CD4-positive, alpha-beta memory T cell (primary cell): ENCODE data around the gene MAFF. TPM values are rescaled to one million over a fixed set of nuclear protein-coding genes. Genes with fewer than 3 reads are reported as not detected.

Experiments
- CTCF ChIA-PET: fragments of 350-600 bp; sonication (Branson Sonifier 250); formaldehyde crosslinking; loops from one replicate; lab custom pipeline; 2021; ENCODE audit warnings: inconsistent platforms; ENCODE audit not compliant: partially characterized antibody; lab: Charles Lee
- POLR2A ChIA-PET: fragments of 350-600 bp; sonication (Branson Sonifier 250); formaldehyde crosslinking; loops from one replicate; lab custom pipeline; 2021; ENCODE audit not compliant: partially characterized antibody; lab: Charles Lee
- DNase-seq, 5 donors: peaks; one replicate each; pipeline versions ENCODE4 v3.0.0 to v3.0.0-alpha.2; 2020 to 2022; ENCODE audit warnings: mixed read lengths in 1 of 5
- H3K27ac ChIP-seq: one replicate; pipeline ENCODE4 v1.7.0; 2013; ENCODE audit warnings: low read depth, low read length
- H3K27me3 ChIP-seq: 2 replicates; pipeline ENCODE4 v1.7.0; 2013; ENCODE audit warnings: mild to moderate bottlenecking, low read length, moderate library complexity; ENCODE audit not compliant: insufficient read depth
- H3K36me3 ChIP-seq: 2 replicates; pipeline ENCODE4 v1.7.0; 2013; ENCODE audit warnings: mild to moderate bottlenecking, low read length, moderate library complexity; ENCODE audit not compliant: insufficient read depth
- H3K4me1 ChIP-seq: 2 replicates; pipeline ENCODE4 v1.7.0; 2013; ENCODE audit warnings: mild to moderate bottlenecking, low read length, moderate library complexity; ENCODE audit not compliant: insufficient read depth
- H3K4me3 ChIP-seq, 2 donors: one replicate each; pipeline ENCODE4 v1.7.0; 2013; ENCODE audit warnings: low read length in 2 of 2, mild to moderate bottlenecking in 1 of 2
- H3K9me3 ChIP-seq, 2 donors: one replicate each; pipeline ENCODE4 v1.7.0; 2013; ENCODE audit warnings: low read length in 2 of 2, control low read depth in 1 of 2; ENCODE audit not compliant: control insufficient read depth in 1 of 2
- H3K27ac Mint-ChIP-seq, 7 donors: one replicate each; pipeline ENCODE4 v1.8.0; 2020 to 2021; ENCODE audit warnings: mixed read lengths in 7 of 7, mild to moderate bottlenecking in 6 of 7, inconsistent platforms in 3 of 7, moderate library complexity in 3 of 7
- H3K27me3 Mint-ChIP-seq, 2 donors: one replicate each; pipeline ENCODE4 v1.8.0; 2020 to 2021; ENCODE audit warnings: mixed read lengths in 2 of 2
- H3K36me3 Mint-ChIP-seq, 2 donors: one replicate each; pipeline ENCODE4 v1.8.0; 2020 to 2021; ENCODE audit warnings: mixed read lengths in 2 of 2, inconsistent platforms in 1 of 2, mild to moderate bottlenecking in 1 of 2
- H3K4me1 Mint-ChIP-seq, 4 donors: one replicate each; pipeline ENCODE4 v1.8.0; 2020 to 2021; ENCODE audit warnings: mixed read lengths in 4 of 4, mild to moderate bottlenecking in 1 of 4
- H3K4me3 Mint-ChIP-seq, 8 donors: one replicate each; pipeline ENCODE4 v1.8.0; 2020 to 2021; ENCODE audit warnings: mixed read lengths in 8 of 8, mild to moderate bottlenecking in 7 of 8, moderate library complexity in 6 of 8, inconsistent platforms in 3 of 8
- H3K9me3 Mint-ChIP-seq, 8 donors: one replicate each; pipeline ENCODE4 v1.8.0; 2020 to 2021; ENCODE audit warnings: mixed read lengths in 8 of 8, mild to moderate bottlenecking in 5 of 8, inconsistent platforms in 3 of 8, moderate library complexity in 1 of 8
- intact Hi-C: fragments of 100-400 bp; cut with micrococcal nuclease; formaldehyde crosslinking; loops from one replicate; pipeline ENCODE4 v1.15.1; 2023
- polyA plus RNA-seq, 2 donors: library from polyadenylated mRNA; unstranded; fragments of 300-500 nt; fragmentation: Illumina TruSeq; gene quantifications; one replicate each; pipeline ENCODE4 v1.2.3, GENCODE V29; 2021
- total RNA-seq, 2 experiments: library from RNA; stranded (reverse); gene quantifications; one replicate each; pipeline ENCODE4 v1.2.3, GENCODE V29; 2021

Gene MAFF
- total and polyA plus RNA-seq, 4 experiments from 2014 or later = 3.3 to 6.8 (median 5.1) TPM

DNA sequence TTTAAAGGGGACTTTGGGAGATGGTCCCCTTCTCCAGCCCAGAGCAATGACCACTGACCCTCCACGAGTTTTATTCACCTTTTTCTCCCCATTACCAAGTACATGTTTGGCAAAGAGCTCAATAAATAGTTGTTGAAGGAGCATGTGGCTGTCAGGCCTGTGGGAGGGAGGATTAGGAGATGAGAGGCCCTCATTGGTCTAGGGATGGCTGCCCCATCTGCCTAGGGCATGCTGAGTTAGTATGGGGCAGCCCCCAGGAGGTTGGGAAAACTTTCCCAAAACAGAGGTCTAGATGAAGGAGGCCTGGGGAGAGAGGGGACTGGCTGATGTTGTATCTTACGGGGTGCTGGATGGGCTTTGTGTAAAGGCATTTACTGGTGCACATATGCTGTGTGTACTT is 10.6 kb downstream of the MAFF start:
- H3K4me1 Mint-ChIP-seq = peaks cover 5 to 31% (median 17%) of the 10 kb centered on the region in 4 donors
- POLR2A ChIA-PET = interaction anchor here (2.7 kb wide), 1 partner anchor 10 kb away, joined by 12 read pairs; the partner anchor contains the start of gene MAFF
- Histone ChIP-seq H3K27ac (no peak overlapping the region), H3K4me3 (no peak overlapping the region), H3K36me3 (no peaks in the 10 kb centered on the region), H3K9me3 (no peaks in the 10 kb centered on the region), H3K27me3 (no peaks in the 10 kb centered on the region), H3K4me1 (peaks cover 12% of the 10 kb centered on the region)
- CTCF ChIA-PET = no interaction called here
- peaks cover 0 to 2% of the 10 kb centered on the region in 2 donors for H3K36me3 Mint-ChIP-seq
- H3K4me3 Mint-ChIP-seq = no peak overlapping the region
- H3K9me3 Mint-ChIP-seq = peaks cover 0 to 1% (median 0%) of the 10 kb centered on the region in 8 donors
- intact Hi-C loops = no loop called here
- peak overlapping the region in 2 of 7 donors; percentile 27 to 71 for H3K27ac Mint-ChIP-seq
- DNase-seq = no peak
- no peaks in the 10 kb centered on the region for H3K27me3 Mint-ChIP-seq

DNA sequence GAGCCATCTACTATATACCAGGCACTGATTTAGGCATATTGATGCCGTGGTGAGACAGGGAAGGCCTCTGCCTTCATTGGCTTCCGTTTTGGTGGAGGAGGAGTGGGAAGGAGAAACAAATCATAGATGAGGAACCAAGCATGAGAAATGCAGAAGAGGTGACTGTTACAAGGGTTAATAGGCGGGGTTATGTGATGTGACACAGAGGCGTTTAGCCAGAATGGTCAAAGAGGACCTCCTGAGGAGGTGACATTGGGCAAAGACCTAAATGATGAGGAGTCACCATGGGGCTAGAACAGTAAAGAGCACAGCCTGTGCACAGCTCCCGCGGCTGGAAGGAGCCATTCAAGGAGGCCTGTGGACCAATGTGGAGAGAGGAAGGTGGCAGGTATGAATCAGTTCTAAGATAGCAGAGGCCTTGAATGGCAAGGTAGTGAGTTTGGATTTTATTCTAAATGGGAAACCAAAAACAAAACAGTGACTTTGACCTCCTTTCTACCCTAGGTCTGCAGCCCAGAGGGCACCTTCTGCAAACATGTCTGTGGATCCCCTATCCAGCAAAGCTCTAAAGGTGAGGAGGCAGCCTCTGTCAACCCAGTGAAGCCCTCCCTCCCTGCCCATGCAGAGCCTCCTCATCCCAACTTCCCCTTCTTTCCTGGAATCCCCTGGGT is 11.7 kb downstream of the MAFF start:
- H3K4me3 ChIP-seq = no peak overlapping the region
- H3K36me3 ChIP-seq = no peaks in the 10 kb centered on the region
- CTCF ChIA-PET = no interaction called here
- H3K27me3 ChIP-seq = no peaks in the 10 kb centered on the region
- POLR2A ChIA-PET = interaction anchor here (1.5 to 7.1 kb wide), 4 partner anchors 7 to 32 kb away, joined by 9 to 72 read pairs (median 12); partner anchors contain the start of genes MAFF and PLA2G6
- Mint-ChIP-seq H3K9me3 (peaks cover 0 to 2% (median 0%) of the 10 kb centered on the region in 8 donors), H3K4me3 (peak overlapping the region in 7 of 8 donors; percentile 1 to 60 (median 31)), H3K36me3 (peaks cover 0 to 2% of the 10 kb centered on the region in 2 donors), H3K27me3 (no peaks in the 10 kb centered on the region), H3K4me1 (peaks cover 10 to 39% (median 24%) of the 10 kb centered on the region in 4 donors), H3K27ac (peak overlapping the region in 6 of 7 donors; percentile 11 to 82 (median 36))
- H3K9me3 ChIP-seq = no peaks in the 10 kb centered on the region
- no peak for DNase-seq
- no peak overlapping the region for H3K27ac ChIP-seq
- intact Hi-C loops = no loop called here
- H3K4me1 ChIP-seq = peaks cover 19% of the 10 kb centered on the region

DNA sequence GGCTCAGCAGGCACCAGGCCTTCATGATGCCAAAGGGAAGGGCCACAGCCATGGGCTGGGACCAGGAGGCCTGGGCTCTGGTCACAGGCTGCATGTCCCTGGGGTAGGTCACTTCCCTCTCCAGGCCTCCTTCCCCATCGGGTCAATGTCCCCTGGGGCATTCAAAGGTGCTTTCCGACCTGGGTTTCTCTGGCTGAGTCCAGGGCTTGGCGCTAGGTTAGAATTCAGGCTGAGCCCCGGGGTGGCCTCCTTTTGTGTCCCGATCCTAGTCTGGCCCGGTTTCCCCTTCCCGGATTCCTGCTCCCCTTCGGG is 12.2 kb downstream of the MAFF start:
- Mint-ChIP-seq H3K27ac (peak overlapping the region in 4 of 7 donors; percentile 37 to 82 (median 61)), H3K4me3 (peak overlapping the region in 7 of 8 donors; percentile 24 to 78 (median 62)), H3K4me1 (peaks cover 10 to 44% (median 28%) of the 10 kb centered on the region in 4 donors), H3K27me3 (no peaks in the 10 kb centered on the region), H3K36me3 (peaks cover 0 to 2% of the 10 kb centered on the region in 2 donors), H3K9me3 (peaks cover 0 to 2% (median 0%) of the 10 kb centered on the region in 8 donors)
- Histone ChIP-seq H3K27me3 (no peaks in the 10 kb centered on the region), H3K9me3 (no peaks in the 10 kb centered on the region), H3K4me3 (peak overlapping the region in 1 of 2 donors; percentile 19), H3K27ac (peak overlapping the region; percentile 43), H3K4me1 (peaks cover 24% of the 10 kb centered on the region), H3K36me3 (no peaks in the 10 kb centered on the region)
- intact Hi-C loops = loop anchor here (1.0 kb wide), 2 partner anchors 12 to 33 kb away; partner anchors contain the start of gene PLA2G6
- CTCF ChIA-PET = interaction anchor here (1.1 to 3.0 kb wide), 2 partner anchors 8 to 11 kb away, joined by 3 to 13 read pairs; partner anchors contain the start of gene MAFF
- DNase-seq = no peak
- POLR2A ChIA-PET = interaction anchor here (0.9 to 7.1 kb wide), 5 partner anchors 8 to 54 kb away, joined by 3 to 72 read pairs (median 9); partner anchors contain the start of genes MAFF and PLA2G6

DNA sequence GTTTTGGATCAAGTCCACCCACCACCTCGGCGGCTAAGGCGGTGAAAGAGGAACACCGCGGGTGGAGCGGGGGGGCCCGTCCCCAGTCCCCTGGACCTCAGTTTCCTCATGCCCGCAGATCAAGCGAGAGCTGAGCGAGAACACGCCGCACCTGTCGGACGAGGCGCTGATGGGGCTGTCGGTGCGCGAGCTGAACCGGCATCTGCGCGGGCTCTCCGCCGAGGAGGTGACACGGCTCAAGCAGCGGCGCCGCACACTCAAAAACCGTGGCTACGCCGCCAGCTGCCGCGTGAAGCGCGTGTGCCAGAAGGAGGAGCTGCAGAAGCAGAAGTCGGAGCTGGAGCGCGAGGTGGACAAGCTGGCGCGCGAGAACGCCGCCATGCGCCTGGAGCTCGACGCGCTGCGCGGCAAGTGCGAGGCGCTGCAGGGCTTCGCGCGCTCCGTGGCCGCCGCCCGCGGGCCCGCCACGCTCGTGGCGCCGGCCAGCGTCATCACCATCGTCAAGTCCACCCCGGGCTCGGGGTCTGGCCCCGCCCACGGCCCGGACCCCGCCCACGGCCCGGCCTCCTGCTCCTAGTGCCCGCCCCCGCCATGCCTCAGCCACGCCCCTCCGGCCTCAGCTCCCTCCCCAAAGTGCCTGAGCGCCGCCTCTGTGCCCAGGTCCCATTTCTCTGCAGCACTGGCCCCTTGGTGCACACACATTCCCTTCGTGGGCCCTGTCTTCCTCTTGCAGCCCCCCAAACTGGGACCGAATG is 12.7 kb downstream of the MAFF start:
- ChIA-PET CTCF (interaction anchor here (0.7 to 3.0 kb wide), 7 partner anchors 8 to 99 kb away, joined by 3 to 13 read pairs (median 3); partner anchors contain the start of genes MAFF and PLA2G6), POLR2A (interaction anchor here (0.6 to 7.1 kb wide), 8 partner anchors 8 to 101 kb away, joined by 3 to 72 read pairs (median 6); partner anchors contain the start of genes MAFF, PLA2G6 and TMEM184B)
- Histone ChIP-seq H3K27me3 (no peaks in the 10 kb centered on the region), H3K36me3 (no peaks in the 10 kb centered on the region), H3K4me3 (peak overlapping the region in 1 of 2 donors; percentile 19), H3K4me1 (peaks cover 29% of the 10 kb centered on the region), H3K27ac (peak overlapping the region; percentile 43), H3K9me3 (no peaks in the 10 kb centered on the region)
- peak; percentile 80 to 85 (median 82) for DNase-seq
- peaks cover 0 to 5% of the 10 kb centered on the region in 2 donors for H3K36me3 Mint-ChIP-seq
- peak overlapping the region; percentile 42 to 91 (median 75) for H3K27ac Mint-ChIP-seq
- intact Hi-C loops = loop anchor here (1.0 kb wide), 2 partner anchors 12 to 33 kb away; partner anchors contain the start of gene PLA2G6
- no peaks in the 10 kb centered on the region for H3K27me3 Mint-ChIP-seq
- H3K4me3 Mint-ChIP-seq = peak overlapping the region; percentile 24 to 78 (median 66)
- peaks cover 0 to 2% (median 0%) of the 10 kb centered on the region in 8 donors for H3K9me3 Mint-ChIP-seq
- peaks cover 15 to 49% (median 34%) of the 10 kb centered on the region in 4 donors for H3K4me1 Mint-ChIP-seq

DNA sequence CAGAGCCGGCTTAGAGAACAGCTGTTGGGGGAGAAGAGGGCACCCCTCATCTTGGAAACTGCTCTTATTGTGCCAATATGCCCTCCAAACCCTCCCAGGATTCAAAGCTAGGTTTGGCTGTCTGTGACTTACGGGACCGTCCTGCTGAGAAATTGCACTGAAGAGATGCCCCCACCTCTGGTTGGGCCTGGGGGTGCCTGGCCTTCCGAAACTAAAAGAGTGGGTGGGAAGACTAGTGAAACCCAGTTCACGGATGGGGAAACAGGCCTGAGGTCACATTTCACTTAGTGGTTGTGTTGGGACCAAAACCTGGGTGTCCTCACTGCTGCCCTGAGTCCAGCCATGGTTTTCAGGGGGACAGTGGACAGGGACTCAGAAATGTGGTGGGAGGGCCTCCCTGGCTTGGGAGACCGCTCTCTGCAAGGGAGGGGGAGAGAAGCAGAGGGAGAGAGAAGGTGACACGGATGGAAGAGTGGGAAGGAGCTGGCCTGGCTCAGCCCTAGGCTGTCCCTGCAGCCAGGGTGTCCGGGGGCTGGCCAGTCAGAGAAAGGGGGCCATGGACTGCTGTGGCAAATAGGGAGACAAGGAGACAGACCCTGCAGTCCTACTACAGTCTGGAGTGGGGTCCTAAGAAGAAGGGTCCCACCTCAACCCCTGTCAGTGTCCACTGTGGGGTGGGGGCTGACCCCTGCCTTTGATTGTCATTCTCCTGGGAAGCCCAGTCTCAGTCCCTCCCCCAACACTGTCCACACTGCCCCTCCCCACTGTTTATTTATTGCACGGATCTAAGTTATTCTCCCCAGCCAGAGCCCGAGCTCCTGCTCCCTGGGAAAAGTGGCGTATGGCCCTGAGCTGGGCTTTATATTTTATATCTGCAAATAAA is 13.6 kb downstream of the MAFF start:
- Histone ChIP-seq H3K27ac (no peak overlapping the region), H3K4me1 (peaks cover 38% of the 10 kb centered on the region), H3K4me3 (no peak overlapping the region), H3K9me3 (no peaks in the 10 kb centered on the region), H3K27me3 (no peaks in the 10 kb centered on the region), H3K36me3 (no peaks in the 10 kb centered on the region)
- Mint-ChIP-seq H3K4me3 (peak overlapping the region in 3 of 8 donors; percentile 10 to 69 (median 64)), H3K27me3 (no peaks in the 10 kb centered on the region), H3K9me3 (peaks cover 0 to 2% (median 0%) of the 10 kb centered on the region in 8 donors), H3K4me1 (peaks cover 15 to 55% (median 38%) of the 10 kb centered on the region in 4 donors), H3K36me3 (peaks cover 0 to 5% of the 10 kb centered on the region in 2 donors), H3K27ac (peak overlapping the region; percentile 42 to 91 (median 72))
- POLR2A ChIA-PET = interaction anchor here (0.6 to 7.1 kb wide), 7 partner anchors 9 to 100 kb away, joined by 3 to 72 read pairs (median 7); partner anchors contain the start of genes MAFF, PLA2G6 and TMEM184B
- DNase-seq = no peak
- intact Hi-C loops = no loop called here
- CTCF ChIA-PET = interaction anchor here (0.8 to 3.0 kb wide), 5 partner anchors 12 to 100 kb away, joined by 3 to 13 read pairs (median 3); partner anchors contain the start of gene MAFF
